ENCODE data around the gene CARNS1. TPM values are rescaled to one million over a fixed set of nuclear protein-coding genes. Genes with fewer than 3 reads are reported as not detected.

Gene CARNS1
- total and polyA plus RNA-seq, 9 of the 15 experiments (the other 6 are each of a cell fraction or from before 2014, with no cell fraction given), result 0.01 to 0.18 (median 0.06) TPM; not detected in 3

DNA sequence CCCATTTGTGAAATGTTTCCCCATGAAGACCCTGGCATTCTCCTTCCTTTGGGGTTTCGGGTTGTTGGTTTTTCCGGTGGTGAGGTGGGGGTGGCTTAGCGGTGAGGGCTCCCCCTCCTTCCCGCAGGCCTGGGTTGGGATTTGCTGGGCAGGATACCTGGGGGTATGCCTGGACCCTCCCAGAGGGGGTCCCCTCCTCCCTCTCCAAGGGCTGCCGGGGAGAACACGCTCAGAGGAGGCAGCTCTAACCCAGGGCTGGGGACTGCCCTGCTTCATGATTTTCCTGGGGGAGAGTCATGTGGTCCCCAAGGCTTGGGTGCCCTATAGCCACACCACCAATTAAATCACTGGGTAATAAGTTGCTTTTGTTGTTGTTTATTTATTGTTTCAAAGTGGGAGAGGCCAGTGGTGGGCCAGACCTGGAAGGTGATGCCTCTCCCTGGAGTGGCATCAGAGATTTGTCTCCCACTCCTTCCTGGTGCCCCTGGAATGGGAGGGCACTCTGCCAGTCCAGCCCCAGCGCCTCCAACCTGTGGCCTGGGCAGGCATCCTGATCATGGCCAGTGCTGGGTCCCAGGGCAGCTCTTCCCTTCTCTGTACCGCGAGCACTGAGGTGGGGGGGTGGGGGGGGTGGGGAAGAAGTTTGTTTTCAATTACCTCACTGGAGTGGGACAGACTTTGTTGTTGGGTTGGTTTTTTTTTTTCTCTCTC is 40.8 kb upstream of the CARNS1 start:
- TSS peak; percentile 75 for BruUV-seq (replicated peaks)
- in situ Hi-C loops (cut with MboI), result no loop called here
- H3K27ac ChIP-seq (ENCODE audit: extremely low read depth, low read depth, low read length), result peak overlapping the region; percentile 95
- H3K9ac ChIP-seq (ENCODE audit: insufficient read depth in 1 of 2, low read depth in 2 of 2, low read length in 2 of 2), result peak overlapping the region; percentile 90 to 95
- WGBS (ENCODE audit: insufficient coverage, low coverage, missing lambda C conversion rate), result 14% methylated on average over 8 of the region's 9 CpGs
- peaks cover 39% of the 10 kb centered on the region; the same call in 2 of the 3 replicates for H3K79me2 ChIP-seq (ENCODE audit: control insufficient read depth, insufficient read depth, low read length)
- FAIRE-seq (no peak), DNase-seq (ENCODE audit: extremely low read depth in 1 of 4, low spot score in 3 of 4) (no peak), ATAC-seq (no peak)
- peak overlapping the region; percentile 73 for H2AFZ ChIP-seq (ENCODE audit: low read depth, low read length)
- H3K9me1 ChIP-seq (ENCODE audit: control insufficient read depth, insufficient read depth, low read length), result no peaks in the 10 kb centered on the region
- no peaks in the 10 kb centered on the region for H4K20me1 ChIP-seq (replicated peaks; ENCODE audit: control insufficient read depth, insufficient read depth, low read length)
- intact Hi-C loops (cut with micrococcal nuclease), result no loop called here
- CTCF ChIA-PET (ENCODE audit: low intra/inter-chr PET ratio), result interaction anchor here (0.7 to 4.1 kb wide), 3 partner anchors 17 to 54 kb away, joined by 4 to 21 read pairs (median 5); partner anchors contain the start of gene POLD4
- peak overlapping the region; percentile 96 for H3K4me3 ChIP-seq
- H3K27me3 ChIP-seq (ENCODE audit: control insufficient read depth in 2 of 2, insufficient read depth in 2 of 2, low read length in 2 of 2), result no peaks in the 10 kb centered on the region
- POLR2A ChIA-PET, result interaction anchor here (0.5 to 2.3 kb wide), 6 partner anchors 12 to 128 kb away, joined by 3 to 11 read pairs (median 4); partner anchors contain the start of gene PPP1CA
- H3K36me3 ChIP-seq (ENCODE audit: control insufficient read depth, insufficient read depth, low read length), result no peaks in the 10 kb centered on the region
- no peaks in the 10 kb centered on the region for H3K9me3 ChIP-seq (replicated peaks; ENCODE audit: control insufficient read depth, insufficient read depth, low read depth, low read length)
- peak overlapping the region; percentile 79 for H3K4me2 ChIP-seq (ENCODE audit: insufficient read depth, low read length)
- peaks cover 65 to 84% of the 10 kb centered on the region in 2 experiments for H3K4me1 ChIP-seq (replicated peaks in 1 of 2; ENCODE audit: control insufficient read depth in 2 of 2, insufficient read depth in 2 of 2, low read length in 2 of 2)
- peak; percentile 34; the same call in 1 of the 2 replicates for TF ChIP-seq SP1 (CRISPR knock-in tag; IDR thresholded peaks at IDR 0.05)
- TF ChIP-seq, protein P1, sequence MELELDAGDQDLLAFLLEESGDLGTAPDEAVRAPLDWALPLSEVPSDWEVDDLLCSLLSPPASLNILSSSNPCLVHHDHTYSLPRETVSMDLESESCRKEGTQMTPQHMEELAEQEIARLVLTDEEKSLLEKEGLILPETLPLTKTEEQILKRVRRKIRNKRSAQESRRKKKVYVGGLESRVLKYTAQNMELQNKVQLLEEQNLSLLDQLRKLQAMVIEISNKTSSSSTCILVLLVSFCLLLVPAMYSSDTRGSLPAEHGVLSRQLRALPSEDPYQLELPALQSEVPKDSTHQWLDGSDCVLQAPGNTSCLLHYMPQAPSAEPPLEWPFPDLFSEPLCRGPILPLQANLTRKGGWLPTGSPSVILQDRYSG (tag; conservative IDR thresholded peaks at IDR 0.05; ENCODE audit: low read depth), result 0 out of 2 replicates have a peak, but pooled peaks have one; percentile 6
- 0 out of 2 replicates have a peak, but pooled peaks have one; percentile 10 for TF ChIP-seq DPF2 (IDR thresholded peaks at IDR 0.05)
- 0 out of 4 replicates have a peak, but pooled peaks of 1 of the 2 experiments have one; percentile 20 for TF ChIP-seq KDM4B (IDR thresholded peaks at IDR 0.05; ENCODE audit: borderline replicate concordance in 2 of 2, low read depth in 1 of 2)
- TF ChIP-seq ZNF224 (CRISPR knock-in tag; IDR thresholded peaks at IDR 0.05), result 0 out of 2 replicates have a peak, but pooled peaks have one; percentile 6
- TF ChIP-seq ZC3H4 (CRISPR knock-in tag; IDR thresholded peaks at IDR 0.05; ENCODE audit: borderline replicate concordance), result 0 out of 2 replicates have a peak, but pooled peaks have one; percentile 34
- no peak for TF ChIP-seq CBX1 (IDR thresholded peaks at IDR 0.05; ENCODE audit: low read depth)
- TF ChIP-seq SIN3A (IDR thresholded peaks at IDR 0.05; ENCODE audit: borderline replicate concordance in 2 of 2, control insufficient read depth in 1 of 2, low read depth in 2 of 2, low read length in 2 of 2), result no peak
- TF ChIP-seq, protein P2, sequence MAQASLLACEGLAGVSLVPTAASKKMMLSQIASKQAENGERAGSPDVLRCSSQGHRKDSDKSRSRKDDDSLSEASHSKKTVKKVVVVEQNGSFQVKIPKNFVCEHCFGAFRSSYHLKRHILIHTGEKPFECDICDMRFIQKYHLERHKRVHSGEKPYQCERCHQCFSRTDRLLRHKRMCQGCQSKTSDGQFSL (CRISPR knock-in tag; IDR thresholded peaks at IDR 0.05), result no peak; the same call in 1 of the 2 replicates
- TF ChIP-seq, protein P2 (tag; IDR thresholded peaks at IDR 0.05), result peak in 1 of 2 experiments; percentile 85; a peak in 1 of 4 replicates
- TF ChIP-seq FOS (IDR thresholded peaks at IDR 0.05; ENCODE audit: extremely low read depth, insufficient read length), result no peak
- peak; percentile 71; the same call in 1 of the 2 replicates for TF ChIP-seq L3MBTL2 (IDR thresholded peaks at IDR 0.05)
- 0 out of 2 replicates have a peak, but pooled peaks have one; percentile 20 for TF ChIP-seq NFRKB (IDR thresholded peaks at IDR 0.05; ENCODE audit: low read depth)
- 0 out of 2 replicates have a peak, but pooled peaks have one; percentile 2 for TF ChIP-seq SMARCC2 (IDR thresholded peaks at IDR 0.05; ENCODE audit: low read depth)
- 0 out of 2 replicates have a peak, but pooled peaks have one; percentile 63 for TF ChIP-seq KAT7 (CRISPR knock-in tag; IDR thresholded peaks at IDR 0.05; ENCODE audit: borderline replicate concordance)
- TF ChIP-seq ZNF134 (CRISPR knock-in tag; conservative IDR thresholded peaks at IDR 0.05), result 0 out of 2 replicates have a peak, but pooled peaks have one; percentile 11

Measured in K562 (cell line).